IPS-NIHi11 (cell line): Measurements from ENCODE around the gene AXIN1.

ENCODE experiments used
- DNase-seq: peaks from one replicate; pipeline ENCODE4 v3.0.0; 2012; ENCODE audit warnings: mixed read lengths, low spot score

The AXIN1 gene

DNA sequence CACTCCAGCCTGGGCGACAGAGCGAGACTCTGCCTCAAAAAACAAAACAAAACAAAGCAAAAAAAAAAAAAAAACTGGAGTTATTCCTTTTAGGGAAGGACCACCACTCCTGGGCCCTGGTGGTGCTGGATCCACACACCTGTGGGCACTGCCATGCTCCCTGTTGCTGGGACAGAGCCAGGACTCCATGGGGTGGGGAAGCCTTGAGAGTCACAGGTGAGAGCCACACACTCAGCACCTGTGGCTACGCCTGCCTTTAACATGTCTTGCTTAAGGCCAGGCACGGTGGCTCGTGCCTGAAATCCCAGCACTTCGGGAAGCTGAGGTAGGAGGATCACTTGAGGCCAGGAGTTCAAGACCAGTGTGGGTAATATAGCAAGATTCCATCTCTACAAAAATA, 51.3 kb downstream of the AXIN1 start:
- no peak for DNase-seq

DNA sequence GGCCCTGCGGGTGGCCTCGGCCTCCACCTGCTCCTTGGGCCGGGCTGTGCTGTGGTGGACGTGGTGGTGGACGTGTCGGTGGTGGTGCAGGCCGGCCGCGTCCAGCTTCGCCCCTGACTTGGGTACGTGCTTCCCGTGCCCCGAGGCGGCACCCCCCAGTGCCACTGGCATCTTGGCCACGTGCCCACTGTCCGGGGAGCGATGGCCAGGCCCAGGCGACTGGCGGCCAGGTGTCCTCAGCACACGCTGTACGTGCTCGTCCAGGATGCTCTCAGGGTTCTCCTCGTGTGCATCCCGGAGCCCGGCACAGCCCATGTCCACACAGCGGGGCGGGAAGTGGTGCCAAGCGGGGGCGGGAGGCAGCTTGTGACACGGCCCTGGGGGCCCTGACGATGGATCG, 54.7 kb downstream of the AXIN1 start:
- DNase-seq, result no peak

DNA sequence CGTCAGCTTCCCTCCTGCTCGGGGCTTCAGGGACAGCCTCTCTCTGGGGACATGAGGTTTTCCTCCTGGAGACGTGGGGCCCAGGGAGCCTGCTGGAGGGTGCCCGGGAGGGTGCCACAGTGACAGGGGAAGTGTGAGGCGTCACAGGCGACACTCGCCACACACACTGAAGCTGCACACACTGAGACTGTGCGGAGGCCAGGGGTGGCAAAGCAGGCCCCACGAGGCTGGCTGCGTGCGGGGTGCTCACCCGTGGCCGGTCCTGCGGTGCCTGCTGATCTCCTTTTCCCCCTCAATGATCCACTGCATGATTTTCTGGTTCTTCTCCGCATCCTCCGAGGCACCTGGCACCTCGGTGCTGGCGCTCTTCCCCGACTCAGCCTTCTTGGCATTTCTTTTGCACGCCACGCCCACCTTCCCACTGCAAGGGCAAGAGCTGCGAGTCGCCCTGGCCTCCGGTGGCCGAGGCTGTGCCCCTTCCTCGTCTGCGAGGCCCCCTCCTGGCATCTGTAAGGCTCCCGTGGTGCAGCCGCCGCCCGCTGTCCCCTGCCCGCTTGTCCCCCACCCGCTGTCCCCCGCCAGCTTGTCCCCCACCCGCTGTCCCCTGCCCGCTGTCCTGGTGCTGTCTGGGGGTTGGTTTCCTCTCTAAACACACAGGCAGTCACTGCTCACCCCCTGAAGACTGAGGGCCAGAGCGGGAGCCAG, 55.6 kb downstream of the AXIN1 start:
- DNase-seq, result no peak

DNA sequence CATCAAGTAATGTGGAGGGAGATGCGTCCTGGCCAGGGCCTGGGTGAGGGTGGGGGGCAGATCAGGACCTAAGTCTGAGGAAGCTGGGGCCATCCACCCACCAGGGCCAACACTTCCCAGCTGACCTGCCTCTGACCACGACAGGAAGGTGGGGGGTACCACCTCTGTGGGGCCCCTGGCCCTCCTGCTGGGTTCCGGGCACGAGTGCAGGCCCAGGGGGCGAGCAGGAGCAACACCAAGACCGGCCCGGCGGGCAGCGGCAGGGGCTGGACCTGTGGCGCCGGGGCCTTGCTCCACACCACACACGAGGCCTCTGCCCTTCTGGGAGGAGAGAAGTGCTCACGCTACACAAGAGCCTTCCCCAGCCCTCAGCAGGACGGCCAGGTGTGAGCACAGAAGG, 56.2 kb downstream of the AXIN1 start:
- DNase-seq, result no peak

DNA sequence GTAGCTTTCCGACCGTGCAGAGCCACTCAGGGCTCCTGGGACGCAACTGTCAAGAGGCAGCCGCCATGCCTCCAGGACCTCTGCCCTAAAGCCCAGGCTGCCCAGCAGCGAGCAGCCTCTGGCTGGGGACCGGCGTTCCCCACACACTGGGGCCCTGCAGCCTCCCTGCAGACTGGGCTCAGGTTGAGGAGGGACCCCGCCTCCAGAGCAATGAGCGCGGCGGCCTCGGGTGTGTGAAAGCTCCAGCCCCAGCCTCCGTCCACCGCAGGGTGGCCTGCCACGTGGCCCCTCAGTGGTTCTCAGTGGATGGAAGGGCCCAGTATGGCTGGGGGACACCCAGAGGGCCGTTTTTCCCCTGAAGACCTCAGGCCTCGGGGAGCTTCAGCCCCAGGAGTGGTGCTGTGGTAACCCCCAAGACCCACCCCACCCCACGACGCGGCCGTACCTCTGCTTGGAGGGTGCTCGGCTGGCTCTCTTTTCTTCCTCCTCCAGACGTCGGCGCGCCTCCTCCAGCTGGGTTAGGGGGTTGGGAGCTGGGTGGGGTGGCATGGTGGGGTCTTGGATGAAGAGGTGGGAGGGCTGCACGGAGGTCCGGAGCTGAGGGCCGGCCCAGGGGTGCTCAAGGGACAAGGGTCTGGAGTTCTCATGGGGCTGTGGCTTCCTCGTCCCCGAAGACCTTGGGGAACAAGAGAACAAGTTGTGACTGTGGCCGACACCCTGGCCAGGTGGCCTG, 59.3 kb downstream of the AXIN1 start:
- DNase-seq, result no peak

DNA sequence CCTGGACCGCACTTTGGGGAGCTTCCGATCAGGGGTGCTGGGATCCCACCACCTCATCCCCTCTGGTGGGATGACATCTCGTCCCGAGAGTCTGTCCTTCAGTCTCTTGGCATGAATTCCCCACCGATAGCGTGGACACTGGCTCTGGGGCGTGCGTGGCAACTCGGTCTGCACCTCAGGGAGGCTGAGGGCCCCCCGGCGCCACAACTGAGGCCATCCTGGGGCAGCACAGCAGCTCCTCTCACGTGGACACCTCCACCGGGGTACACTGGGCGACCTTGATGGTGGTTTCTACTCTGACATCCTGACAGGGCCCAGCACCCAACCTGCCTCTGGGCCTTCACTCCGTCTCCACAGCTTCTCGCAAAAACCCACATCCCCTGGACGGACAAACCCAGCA, 61.0 kb downstream of the AXIN1 start:
- DNase-seq, result no peak

DNA sequence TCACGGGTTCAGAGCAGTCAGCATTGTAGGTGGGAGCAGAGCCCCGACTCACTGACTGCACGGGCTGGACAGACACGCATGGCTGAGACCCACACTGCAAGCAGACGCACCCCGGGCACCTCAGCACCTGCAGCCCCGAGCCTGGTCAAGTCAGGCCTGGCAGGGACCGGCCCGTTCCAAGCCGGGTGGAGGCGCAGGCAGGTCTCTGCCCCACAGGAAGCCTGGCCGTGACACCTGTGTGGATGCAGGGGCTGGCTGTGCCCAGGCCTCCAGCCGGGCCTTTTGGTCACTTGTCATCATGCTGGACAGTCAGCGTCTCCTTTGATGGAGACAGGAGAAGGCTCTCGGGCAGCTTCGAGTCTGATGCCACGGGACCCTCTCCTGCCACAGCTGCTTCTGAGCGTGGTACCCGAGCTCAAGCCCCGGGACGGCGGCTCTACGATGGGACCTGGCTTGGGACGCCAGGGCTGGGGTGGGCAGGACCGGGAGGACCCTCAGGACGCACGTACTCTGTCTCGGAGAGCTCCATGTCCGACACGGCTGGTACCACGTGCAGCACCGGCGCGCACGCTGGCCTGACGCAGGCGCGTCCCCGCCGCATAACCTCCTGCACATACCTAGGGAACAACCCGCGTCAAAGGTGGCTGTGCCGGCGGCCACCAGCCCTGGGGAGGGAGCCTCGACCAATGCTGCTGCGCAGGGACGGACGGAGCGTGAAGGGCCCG, 61.7 kb downstream of the AXIN1 start:
- no peak for DNase-seq

DNA sequence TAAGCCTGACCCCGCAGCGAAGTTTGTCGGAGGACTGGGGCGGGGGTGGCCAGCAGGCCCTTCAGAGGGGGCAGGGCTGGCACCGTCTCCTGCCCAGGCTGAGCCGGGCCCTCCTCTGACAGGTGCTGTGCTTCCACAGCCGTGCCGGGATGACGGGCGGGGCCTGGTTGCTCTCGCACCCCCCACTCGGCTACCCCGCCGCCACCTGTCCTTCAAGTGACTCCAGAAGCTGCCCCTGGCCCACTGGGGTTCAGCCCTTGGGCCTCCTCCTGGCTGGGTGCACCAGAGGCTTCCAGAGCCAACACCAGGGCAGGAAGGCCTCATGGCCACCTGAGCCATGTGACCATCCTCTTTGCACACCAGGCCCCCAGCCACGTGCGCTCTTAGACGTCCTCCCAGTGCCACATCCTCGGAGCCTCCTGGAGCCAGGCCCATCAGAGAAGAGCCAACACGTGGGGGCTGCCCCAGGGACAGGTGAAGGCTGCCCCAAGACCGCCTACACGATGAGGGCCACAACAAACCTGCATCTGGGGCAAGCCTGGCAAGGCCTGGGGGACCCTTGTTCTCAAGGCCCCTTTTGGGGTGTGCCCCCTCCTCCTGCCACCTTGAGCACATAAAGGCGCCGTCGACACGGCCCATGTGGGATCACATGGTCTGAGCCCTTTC, 62.4 kb downstream of the AXIN1 start:
- DNase-seq, result no peak

DNA sequence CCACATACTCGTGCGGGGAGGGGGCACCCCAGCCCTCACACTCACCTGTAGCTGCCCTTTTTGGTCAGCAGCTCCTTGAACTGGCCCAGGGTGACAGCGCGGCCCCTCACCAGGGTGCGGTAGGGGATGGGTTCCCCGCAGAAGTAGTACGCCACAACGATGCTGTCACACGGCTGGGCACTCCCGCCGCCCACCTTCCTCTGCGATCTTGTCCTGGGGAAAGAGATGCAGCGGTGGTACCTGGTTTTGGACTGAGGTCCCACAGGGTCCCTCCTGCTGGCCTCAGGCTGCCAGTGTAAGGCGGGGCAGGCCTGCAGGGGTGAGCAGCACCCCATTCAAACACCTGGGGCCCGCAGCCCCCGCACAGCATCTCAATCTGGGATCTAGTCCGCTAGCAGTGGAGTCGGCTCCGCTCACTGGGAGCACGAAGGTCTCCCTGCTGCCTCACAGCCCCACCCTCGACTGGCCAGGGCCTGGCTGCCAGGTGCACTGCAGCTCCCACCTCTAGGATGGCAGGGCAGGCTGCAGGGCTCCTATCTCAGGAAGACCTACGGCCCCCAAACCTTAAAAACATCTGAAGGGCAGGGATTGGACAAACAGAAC, 63.0 kb downstream of the AXIN1 start:
- DNase-seq, result no peak

DNA sequence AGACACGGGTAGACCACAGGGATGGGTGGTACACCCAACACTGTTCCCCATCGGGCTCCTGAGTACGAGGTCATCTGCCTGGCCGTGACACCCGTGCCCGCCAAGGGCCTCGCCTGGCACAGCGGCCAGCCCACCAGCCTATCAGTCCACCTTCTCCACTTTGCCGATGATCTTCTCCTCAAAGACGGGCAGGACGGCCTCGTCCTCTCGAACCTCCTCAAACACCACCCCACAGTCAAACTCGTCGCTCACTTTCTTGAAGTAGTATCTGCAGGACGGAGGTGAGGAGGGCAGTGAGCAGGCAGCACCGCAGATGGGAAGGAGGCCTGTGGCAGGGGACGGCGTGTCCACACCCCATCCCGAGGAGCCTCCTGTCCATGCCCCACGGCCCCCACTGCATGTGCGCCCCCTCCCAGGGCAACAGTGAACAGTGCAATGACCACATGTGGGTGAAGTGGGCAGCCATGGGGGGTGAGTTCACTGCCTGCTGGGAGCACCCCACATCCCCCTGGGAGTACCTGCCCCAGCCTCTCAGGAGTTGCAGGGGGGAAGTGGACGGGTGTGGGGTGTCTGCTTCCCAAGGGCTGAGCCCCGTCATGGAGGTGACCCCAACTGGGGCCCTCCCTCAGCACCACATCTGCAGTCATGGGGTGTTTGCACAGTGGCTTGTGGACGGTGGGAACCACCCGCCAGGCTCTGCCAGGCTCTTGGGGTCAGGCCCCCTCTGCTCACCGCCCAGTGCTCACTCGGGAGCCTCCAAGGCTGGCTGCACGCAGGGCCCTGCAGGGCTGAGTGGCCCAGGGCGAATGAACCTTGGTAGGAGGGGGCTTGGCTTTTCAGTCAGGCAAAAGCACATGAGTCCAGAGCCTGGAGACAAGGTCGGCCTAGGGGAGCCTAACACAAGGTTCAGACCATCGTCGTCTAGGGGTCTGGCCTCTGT, 64.3 kb downstream of the AXIN1 start:
- DNase-seq, result no peak

DNA sequence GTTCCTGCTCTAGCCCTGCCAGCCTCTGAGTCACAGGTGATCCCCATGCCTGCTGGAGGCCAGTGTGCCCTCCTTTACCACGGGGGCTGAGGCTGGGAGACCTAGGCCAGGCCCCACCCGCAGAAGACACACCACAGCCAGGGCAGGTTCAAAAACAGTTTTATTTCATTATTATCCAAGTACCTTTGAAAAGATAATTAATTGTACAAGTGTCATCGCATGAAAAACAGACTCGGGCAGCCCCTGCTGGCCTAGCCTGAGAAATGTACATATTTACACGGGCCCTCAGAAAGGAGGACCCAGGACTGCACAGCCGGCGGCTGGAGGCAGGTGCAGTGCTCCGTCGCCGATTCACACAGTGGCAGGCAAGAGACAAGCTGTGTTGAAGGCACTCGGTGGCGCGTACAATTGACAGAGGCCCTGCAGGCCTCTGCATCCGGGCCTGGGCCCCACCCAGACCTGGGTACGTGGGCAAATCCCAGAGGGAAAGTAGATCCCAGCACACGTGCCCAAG, 65.2 kb downstream of the AXIN1 start:
- DNase-seq, result no peak

DNA sequence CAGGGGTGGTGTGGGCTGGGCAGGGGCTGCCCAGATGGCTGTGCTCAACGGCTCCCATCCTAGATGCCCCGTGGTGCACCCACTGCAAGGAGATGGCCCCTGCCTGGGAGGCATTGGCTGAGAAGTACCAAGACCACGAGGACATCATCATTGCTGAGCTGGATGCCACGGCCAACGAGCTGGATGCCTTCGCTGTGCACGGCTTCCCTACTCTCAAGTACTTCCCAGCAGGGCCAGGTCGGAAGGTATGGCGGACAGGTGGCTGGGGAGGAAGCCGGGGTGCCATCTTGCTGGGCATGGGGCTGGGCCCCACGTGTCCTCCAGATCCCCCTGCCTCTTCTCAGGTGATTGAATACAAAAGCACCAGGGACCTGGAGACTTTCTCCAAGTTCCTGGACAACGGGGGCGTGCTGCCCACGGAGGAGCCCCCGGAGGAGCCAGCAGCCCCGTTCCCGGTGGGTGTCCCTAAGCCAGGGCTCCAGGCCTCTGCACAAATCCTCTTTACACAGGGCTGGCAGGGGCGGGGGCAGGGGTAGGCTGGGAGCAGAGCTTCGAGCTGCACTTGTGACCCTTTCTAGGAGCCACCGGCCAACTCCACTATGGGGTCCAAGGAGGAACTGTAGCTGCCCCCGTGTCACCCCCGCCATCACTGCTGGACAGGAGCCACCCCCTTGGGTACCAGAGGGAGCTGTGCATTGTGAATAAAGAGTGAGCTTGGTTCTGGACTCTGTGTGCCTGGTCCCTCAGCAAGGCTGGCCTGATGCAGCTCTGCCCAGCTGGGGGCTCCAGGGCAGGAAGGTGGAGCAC, 65.8 kb downstream of the AXIN1 start:
- no peak for DNase-seq

DNA sequence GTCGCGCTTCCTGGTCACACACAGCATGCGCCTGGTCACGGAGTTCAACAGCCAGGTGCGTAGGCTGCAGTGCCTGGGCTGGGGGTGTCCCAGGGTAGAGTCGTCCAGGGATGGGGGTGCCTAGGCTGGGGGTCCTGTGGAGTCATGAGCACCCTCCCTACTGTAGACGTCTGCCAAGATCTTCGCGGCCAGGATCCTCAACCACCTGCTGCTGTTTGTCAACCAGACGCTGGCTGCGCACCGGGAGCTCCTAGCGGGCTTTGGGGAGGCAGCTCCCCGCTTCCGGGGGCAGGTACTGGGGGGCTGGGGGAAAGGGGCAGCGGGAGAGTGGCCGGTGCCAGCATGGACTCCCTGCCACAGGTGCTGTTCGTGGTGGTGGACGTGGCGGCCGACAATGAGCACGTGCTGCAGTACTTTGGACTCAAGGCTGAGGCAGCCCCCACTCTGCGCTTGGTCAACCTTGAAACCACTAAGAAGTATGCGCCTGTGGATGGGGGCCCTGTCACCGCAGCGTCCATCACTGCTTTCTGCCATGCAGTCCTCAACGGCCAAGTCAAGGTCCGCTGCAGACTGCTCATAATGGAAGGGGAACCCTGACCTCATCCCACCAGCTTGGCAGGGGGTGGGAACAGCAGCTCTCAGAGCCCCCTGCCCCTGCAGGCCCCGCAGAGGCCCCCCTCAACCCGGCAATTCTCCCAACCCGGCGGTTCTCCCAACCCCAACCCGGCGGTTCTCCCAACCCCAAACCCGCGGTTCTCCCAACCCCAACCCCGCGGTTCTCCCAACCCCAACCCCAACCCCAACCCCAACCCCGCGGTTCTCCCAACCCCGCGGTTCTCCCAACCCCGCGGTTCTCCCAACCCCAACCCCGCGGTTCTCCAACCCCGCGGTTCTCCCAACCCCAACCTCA, 67.1 kb downstream of the AXIN1 start:
- no peak for DNase-seq

DNA sequence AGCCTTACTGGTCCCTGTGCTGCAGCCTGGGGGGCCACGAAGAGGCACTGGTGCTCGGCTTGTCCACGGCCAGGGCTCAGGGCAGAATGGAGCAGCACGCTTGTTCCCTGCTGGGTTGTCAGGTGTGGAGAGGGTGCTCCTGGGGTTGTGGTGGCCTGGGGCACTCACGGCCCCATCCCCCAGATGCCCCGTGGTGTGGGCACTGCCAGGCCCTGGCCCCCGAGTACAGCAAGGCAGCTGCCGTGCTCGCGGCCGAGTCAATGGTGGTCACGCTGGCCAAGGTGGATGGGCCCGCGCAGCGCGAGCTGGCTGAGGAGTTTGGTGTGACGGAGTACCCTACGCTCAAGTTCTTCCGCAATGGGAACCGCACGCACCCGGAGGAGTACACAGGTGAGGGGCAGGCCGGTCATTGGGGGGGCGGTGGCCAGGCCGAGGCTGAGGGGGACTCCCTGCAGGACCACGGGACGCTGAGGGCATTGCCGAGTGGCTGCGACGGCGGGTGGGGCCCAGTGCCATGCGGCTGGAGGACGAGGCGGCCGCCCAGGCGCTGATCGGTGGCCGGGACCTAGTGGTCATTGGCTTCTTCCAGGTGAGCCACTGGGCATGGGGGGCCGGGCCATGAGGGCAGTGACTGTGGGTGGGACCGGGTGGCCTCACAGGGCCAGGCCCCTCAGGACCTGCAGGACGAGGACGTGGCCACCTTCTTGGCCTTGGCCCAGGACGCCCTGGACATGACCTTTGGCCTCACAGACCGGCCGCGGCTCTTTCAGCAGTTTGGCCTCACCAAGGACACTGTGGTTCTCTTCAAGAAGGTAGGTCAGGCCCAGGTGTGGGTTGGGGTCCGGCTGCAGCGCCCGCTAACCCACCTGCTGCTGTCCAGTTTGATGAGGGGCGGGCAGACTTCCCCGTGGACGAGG, 68.1 kb downstream of the AXIN1 start:
- no peak for DNase-seq

DNA sequence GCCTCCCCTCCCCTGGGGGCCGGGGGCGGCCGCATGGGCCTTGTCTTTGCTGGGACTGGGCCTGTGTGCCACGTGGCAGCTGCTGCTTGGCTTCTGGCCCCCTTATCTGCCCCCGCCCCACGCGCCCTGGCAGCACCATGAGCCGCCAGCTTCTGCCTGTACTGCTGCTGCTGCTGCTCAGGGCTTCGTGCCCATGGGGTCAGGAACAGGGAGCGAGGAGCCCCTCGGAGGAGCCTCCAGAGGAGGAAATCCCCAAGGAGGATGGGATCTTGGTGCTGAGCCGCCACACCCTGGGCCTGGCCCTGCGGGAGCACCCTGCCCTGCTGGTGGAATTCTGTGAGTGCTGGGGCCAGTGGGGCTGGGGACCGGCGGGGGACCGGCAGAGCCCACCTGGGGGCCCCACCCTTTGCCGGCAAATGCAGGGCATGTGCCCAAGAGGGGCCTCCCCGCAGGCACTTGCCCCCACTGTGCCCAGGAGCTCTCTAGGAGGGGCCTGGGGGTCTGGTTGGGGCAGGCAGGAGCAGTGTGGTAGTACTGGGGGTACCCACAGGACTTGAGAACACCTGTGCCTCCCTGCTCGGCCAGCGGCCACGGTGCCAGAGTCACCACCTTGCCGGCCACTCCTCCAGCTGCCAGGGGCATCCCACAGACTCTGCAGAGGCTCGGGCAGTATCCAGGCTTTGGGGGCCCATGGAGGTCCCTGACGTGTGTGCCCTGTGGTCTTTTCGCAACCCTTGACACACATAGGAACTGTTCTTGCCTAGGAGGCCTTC, 69.3 kb downstream of the AXIN1 start, which contains the start of gene PDIA2:
TSS of gene PDIA2 (plus strand) at position 132 of the 773 bp plus-strand sequence. CDS start at position 138, 6 bp downstream.
- no peak for DNase-seq

DNA sequence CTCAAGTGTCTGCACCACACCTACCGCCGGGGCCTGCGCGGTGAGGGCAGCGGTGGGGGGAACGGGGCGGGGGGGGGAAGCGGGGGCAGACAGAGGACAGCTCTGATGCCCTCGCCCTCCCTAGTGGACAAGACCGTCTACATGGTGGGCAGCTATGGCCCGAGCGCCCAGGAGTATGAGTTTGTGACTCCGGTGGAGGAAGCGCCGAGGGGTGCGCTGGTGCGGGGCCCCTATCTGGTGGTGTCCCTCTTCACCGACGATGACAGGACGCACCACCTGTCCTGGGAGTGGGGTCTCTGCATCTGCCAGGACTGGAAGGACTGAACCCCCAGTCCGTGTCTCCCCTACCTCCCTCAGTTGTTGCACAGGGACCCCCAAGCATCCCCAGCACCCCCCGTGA, 70.0 kb downstream of the AXIN1 start:
- DNase-seq, result no peak
